GM10266 (cell line): ENCODE results near the gene WDR93.

ENCODE experiments used
- DNase-seq: peaks from one replicate; pipeline ENCODE4 v3.0.0; 2012; ENCODE audit errors: extremely low spot score
- TF ChIP-seq, protein P1 (sequence below): IDR thresholded peaks from 2 replicates; pipeline ENCODE4 v1.5.1; 2012; ENCODE audit warnings: mild to moderate bottlenecking, low read depth; ENCODE audit not compliant: control insufficient read depth, insufficient read depth; ENCODE audit errors: missing control alignments

WDR93 gene

DNA sequence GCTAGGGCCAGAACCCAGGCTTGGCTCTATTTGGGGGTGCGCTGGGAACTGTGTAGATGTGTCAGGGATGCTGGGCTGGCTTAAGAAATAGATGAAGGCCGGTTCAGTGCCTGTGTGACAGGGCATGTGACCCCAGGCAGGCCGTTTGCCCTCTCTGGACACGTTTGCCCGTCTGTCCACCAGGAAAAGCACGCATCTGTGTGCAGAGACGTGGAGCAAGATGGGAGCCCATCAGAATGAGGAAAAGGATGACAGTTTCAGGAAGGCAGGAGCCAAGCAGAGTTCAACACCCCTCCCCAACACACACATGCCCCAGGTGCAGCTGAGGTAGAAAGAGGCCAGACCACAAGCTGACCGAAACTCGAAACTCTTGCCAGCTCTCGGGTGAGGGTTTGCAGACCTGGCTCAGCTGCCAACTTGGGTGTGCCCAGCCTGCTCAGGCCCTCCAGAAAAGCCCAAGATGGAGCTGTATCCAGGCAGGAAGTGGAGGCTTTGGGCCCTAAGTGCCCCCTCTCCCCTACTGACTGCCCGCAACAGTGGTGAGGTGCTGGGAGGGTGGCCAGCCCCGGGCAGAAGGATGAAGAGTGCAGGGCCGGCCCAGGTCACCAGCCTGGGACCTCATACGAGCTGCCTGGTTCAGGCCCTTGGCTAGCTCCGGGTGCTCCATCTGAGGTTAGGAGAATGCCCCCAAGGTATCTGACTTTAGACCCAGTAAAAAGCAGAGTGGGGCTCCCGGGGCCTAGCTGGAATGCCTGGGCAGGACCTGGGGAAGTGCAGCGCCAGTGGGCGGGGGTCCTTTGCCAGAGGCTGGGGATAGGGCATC is 70.6 kb downstream of the WDR93 start:
- DNase-seq, result no peak
- TF ChIP-seq, protein P1, sequence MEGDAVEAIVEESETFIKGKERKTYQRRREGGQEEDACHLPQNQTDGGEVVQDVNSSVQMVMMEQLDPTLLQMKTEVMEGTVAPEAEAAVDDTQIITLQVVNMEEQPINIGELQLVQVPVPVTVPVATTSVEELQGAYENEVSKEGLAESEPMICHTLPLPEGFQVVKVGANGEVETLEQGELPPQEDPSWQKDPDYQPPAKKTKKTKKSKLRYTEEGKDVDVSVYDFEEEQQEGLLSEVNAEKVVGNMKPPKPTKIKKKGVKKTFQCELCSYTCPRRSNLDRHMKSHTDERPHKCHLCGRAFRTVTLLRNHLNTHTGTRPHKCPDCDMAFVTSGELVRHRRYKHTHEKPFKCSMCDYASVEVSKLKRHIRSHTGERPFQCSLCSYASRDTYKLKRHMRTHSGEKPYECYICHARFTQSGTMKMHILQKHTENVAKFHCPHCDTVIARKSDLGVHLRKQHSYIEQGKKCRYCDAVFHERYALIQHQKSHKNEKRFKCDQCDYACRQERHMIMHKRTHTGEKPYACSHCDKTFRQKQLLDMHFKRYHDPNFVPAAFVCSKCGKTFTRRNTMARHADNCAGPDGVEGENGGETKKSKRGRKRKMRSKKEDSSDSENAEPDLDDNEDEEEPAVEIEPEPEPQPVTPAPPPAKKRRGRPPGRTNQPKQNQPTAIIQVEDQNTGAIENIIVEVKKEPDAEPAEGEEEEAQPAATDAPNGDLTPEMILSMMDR, result no peak

DNA sequence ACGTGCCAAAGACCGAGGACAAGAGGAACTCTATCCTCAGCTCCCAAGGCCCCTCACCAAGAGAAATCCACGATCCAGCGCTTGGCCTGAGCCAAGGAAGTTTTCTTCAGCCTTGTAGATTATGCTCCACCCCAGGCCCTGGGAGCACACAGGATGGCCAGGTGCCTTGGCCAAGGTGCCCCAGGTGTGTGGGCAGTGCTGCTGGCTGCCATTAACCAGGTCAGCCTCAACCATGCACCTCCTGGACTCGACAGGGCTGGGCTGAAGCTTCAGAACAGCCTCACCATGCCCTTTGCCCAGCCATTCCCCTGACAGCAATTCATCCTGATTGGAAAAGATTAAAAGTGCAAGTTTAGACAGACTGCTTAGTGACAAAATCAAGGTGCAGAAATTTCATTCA is 71.3 kb downstream of the WDR93 start:
- TF ChIP-seq, protein P1, result no peak

DNA sequence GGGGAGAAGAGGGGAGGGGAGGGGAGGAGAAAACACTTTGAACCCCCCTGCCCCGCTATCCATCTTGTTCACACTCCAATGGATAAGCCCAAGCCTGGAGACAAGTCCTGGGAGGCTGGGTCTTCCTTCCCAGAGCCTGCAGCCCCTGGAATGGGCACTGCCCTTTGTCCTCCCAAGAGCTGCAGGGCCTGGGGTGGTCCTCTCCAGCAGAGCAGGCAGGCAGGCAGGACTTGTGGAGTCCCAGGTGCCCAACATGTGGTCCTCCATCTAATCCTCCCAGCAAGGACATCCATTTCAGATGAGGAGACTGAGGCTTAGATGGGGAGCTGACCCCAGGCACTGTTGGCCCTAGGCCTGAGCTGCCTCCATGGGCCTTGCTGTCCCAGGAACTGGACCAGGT is 75.1 kb downstream of the WDR93 start:
- no peak for DNase-seq
- TF ChIP-seq, protein P1, result no peak

More for the DNA sequence above, 71.3 kb downstream of the WDR93 start:
- DNase-seq, result no peak

DNA sequence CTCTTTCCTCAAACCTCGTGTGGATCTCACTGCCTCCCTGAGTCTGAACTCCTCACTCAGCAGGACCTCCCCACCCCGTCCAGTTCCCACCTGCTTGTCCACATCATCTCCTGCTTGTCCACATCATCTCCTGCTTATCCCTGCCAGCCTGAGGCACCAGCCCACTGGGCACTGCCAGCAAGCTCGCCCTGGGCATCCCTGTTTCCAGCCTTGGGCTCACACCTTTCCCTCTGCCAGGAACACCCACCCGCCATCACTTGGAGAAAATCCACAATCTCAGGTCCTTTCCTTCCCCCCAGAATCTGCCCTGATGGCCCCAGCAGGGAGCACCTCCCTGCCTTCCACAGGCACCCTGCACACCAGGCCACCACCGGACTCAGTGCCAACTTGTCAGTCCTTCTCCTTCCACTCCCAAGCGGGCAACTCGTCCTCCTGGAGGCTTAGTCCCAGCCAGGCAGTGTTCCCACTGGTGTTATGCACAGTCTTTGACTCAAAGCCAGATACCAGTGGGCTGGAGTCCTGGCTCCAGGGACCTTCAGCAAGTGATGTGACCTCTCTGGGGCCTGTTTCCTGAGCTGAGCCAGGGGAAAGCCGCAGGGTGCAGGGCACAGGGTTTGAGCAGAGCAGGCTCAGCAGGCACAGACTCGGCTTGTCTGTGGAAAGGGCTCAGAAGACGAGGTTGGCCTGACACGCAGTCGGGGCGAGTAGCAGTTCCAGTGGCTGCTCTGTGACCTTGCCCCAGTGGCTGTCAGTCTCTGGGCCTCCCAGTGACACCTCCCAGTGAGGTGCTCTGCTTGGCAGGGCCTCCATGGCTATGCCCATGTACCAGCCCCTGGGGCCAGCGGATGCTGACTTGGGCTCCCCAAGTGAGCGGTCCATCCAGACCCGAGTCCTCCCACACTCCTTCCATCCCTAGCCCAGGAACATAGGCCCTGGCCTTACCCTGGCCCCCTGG is 76.0 kb downstream of the WDR93 start:
- TF ChIP-seq, protein P1, result no peak

DNA sequence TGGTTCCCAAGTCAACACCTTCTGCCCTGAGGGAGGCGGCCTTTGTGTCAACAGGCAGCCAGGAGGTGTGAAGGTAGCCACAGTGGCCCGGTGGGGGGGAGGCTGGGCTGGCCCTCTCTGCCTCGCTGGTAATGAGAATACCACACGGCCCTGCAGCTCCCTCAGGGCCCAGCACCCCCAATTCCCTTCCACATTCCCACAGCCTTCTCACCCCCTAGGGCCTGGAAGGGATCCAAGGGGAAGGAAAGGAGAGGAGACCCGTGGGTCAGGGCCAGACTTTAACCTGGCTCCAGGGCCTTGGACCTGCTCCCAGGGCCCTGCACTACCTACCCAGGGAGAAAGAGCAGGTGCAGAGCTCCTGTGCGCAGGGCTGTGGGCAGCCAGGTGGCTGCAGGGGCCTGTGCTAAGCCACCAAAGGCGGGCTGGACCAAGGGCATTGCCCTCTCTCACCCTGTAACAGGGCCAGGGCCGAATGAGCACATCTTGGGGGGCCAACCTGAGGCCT is 76.9 kb downstream of the WDR93 start:
- TF ChIP-seq, protein P1, result no peak
- no peak for DNase-seq

More for the DNA sequence above, 76.0 kb downstream of the WDR93 start:
- no peak for DNase-seq

DNA sequence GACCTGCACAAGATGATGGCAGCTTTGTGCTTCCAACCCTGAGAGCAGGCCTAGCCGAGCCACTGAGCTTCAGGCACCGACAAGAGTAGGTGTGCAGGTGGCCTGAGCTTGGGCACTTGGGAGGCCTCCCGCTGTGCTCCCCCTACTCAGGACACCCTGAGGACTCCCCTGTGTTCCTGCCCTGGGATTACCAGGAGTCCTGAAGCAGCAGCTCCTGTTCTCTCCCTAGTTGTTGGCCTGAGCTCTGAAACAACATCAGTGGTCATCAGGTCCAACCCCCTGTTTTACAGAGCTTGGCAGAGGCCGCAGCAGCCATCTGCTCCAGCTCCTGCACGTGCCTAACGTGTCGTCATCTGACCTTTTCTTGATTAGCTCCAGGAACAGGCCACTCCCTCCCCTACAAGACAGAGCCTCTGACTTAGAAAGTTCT is 77.5 kb downstream of the WDR93 start:
- TF ChIP-seq, protein P1, result no peak
- DNase-seq, result no peak
